Measurements from ENCODE around the gene DUS1L. TPM values are rescaled to one million over a fixed set of nuclear protein-coding genes. Genes with fewer than 3 reads are reported as not detected.

DUS1L gene
- polyA plus RNA-seq, 1 donor from 2014 or later = 55.7 TPM

GRCh38 chr17:82030470-82031302 is 34.9 kb downstream of the DUS1L start:
- peak overlapping the region in 1 of 3 donors; percentile 9 for H3K27ac Mint-ChIP-seq
- H3K9me3 Mint-ChIP-seq = no peaks in the 10 kb centered on the region
- no peaks in the 10 kb centered on the region for H3K27me3 Mint-ChIP-seq
- H3K4me1 Mint-ChIP-seq = peaks cover 1 to 8% (median 7%) of the 10 kb centered on the region in 3 donors
- H3K36me3 Mint-ChIP-seq = peaks cover 1% of the 10 kb centered on the region
- H3K4me3 Mint-ChIP-seq = peak overlapping the region; percentile 77 to 88 (median 84)

DNA sequence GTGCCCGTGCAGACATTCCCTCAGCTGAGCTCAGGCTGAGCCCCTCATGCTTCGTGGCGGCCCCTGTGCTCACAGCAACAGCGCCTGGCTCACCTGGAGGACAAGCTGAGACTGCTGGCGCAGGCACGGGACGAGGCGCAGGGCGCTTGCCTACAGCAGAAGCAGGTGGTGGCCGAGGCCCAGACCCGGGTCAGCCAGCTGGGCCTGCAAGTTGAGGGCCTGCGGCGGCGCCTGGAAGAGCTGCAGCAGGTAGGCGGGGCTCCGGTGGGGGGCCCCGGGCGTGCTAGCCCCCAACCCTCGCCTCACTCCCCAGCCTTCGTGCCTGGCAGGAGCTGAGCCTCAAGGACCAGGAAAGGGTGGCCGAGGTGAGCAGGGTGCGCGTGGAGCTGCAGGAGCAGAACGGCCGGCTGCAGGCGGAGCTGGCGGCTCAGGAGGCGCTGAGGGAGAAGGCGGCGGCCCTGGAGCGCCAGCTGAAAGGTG is 35.6 kb downstream of the DUS1L start:
- Mint-ChIP-seq H3K36me3 (peaks cover 1% of the 10 kb centered on the region), H3K4me1 (peaks cover 0 to 3% (median 2%) of the 10 kb centered on the region in 3 donors), H3K4me3 (peak overlapping the region in 3 of 4 donors; percentile 48 to 79 (median 77)), H3K27me3 (no peaks in the 10 kb centered on the region), H3K9me3 (no peaks in the 10 kb centered on the region), H3K27ac (no peak overlapping the region)

DNA sequence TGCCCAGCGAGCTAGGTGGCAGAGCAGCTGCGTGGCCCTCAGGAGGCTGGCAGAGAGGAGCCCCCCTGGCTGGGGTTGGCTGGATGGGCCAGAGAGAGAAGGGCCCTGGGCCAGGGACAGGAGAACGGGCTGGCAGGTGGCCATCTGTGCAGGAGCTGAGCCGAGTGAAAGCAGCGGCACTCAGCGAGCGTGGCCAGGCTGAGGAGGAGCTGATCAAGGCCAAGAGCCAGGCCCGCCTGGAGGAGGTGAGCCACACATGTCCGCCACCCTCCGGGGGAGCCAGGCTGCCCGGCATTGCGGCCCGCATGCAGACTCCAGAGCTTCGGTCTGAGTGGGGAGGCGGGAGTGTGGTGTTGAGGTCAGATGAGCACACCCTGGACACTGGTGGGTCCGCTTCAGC is 36.2 kb downstream of the DUS1L start:
- H3K27me3 Mint-ChIP-seq = no peaks in the 10 kb centered on the region
- H3K27ac Mint-ChIP-seq = no peak overlapping the region
- peaks cover 1% of the 10 kb centered on the region for H3K36me3 Mint-ChIP-seq
- H3K4me3 Mint-ChIP-seq = peak overlapping the region; percentile 48 to 88 (median 70)
- peaks cover 0 to 1% (median 0%) of the 10 kb centered on the region in 3 donors for H3K4me1 Mint-ChIP-seq
- H3K9me3 Mint-ChIP-seq = no peaks in the 10 kb centered on the region

GRCh38 chr17:82028966-82029365 is 36.6 kb downstream of the DUS1L start:
- no peak overlapping the region for H3K27ac Mint-ChIP-seq
- peaks cover 0 to 1% (median 0%) of the 10 kb centered on the region in 3 donors for H3K4me1 Mint-ChIP-seq
- no peaks in the 10 kb centered on the region for H3K27me3 Mint-ChIP-seq
- H3K9me3 Mint-ChIP-seq = no peaks in the 10 kb centered on the region
- H3K4me3 Mint-ChIP-seq = peak overlapping the region in 2 of 4 donors; percentile 54 to 62
- peaks cover 1% of the 10 kb centered on the region for H3K36me3 Mint-ChIP-seq

GRCh38 chr17:82028246-82028645 is 37.4 kb downstream of the DUS1L start:
- no peaks in the 10 kb centered on the region for H3K9me3 Mint-ChIP-seq
- H3K4me3 Mint-ChIP-seq = no peak overlapping the region
- peaks cover 0 to 4% (median 0%) of the 10 kb centered on the region in 3 donors for H3K4me1 Mint-ChIP-seq
- no peaks in the 10 kb centered on the region for H3K27me3 Mint-ChIP-seq
- H3K36me3 Mint-ChIP-seq = peaks cover 1% of the 10 kb centered on the region
- H3K27ac Mint-ChIP-seq = no peak overlapping the region

DNA sequence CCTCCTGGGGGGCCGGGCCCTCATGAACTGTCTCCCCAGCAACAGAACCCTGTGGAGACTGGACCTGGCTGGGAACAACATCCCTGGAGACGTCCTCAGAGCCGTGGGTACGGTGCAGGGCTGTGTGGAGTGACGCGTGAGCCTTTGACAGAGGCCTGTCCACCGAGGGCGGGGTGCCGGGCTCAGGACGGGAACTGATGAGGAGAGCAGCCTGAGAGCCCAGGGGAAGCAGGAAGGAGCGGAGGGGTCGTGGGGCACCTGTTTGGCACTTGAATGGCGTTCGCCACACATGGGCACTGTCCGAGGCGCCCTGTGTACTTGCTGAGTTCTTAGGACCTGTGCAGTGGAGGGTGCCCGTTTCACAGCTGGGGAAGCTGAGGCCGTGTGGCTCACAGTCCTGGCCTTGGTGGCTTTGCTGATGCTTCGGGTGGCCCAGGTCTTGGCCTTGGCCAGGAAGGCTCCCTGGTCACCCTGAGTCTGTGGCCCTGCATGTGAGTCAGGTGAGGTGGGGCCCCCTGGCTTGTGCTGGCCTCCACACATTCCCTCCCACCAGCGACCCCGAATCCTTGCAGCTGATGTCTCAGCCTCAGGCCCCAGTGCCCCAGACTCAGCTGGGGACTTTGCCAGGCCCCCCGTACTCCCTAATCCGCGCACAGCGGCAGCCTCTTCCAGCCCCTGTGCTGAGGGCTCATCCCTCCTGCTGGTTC is 40.0 kb downstream of the DUS1L start:
- Mint-ChIP-seq H3K9me3 (no peaks in the 10 kb centered on the region), H3K27ac (no peak overlapping the region), H3K4me1 (peaks cover 7 to 11% (median 9%) of the 10 kb centered on the region in 3 donors), H3K27me3 (no peaks in the 10 kb centered on the region), H3K36me3 (peaks cover 1% of the 10 kb centered on the region), H3K4me3 (peak overlapping the region in 2 of 4 donors; percentile 67 to 81)

DNA sequence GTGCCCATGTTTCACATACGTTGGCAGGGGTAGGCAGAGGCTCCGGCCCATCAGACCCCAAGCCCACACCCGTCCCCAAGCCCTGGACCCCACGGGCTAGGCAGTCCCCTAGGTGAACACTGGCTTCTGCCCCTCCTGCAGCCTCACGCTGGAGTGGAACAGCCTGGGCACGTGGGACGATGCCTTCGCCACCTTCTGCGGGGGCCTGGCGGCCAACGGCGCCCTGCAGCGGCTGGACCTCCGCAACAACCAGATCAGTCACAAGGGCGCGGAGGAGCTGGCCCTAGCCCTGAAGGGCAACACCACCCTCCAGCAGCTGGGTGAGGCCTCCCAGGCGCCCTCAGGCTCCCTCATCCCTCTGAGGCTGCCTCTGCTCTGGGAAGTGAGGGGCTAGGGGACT is 40.7 kb downstream of the DUS1L start:
- Mint-ChIP-seq H3K9me3 (no peaks in the 10 kb centered on the region), H3K4me1 (peaks cover 7 to 10% (median 9%) of the 10 kb centered on the region in 3 donors), H3K27me3 (no peaks in the 10 kb centered on the region), H3K36me3 (peaks cover 1% of the 10 kb centered on the region), H3K27ac (no peak overlapping the region), H3K4me3 (no peak overlapping the region)

DNA sequence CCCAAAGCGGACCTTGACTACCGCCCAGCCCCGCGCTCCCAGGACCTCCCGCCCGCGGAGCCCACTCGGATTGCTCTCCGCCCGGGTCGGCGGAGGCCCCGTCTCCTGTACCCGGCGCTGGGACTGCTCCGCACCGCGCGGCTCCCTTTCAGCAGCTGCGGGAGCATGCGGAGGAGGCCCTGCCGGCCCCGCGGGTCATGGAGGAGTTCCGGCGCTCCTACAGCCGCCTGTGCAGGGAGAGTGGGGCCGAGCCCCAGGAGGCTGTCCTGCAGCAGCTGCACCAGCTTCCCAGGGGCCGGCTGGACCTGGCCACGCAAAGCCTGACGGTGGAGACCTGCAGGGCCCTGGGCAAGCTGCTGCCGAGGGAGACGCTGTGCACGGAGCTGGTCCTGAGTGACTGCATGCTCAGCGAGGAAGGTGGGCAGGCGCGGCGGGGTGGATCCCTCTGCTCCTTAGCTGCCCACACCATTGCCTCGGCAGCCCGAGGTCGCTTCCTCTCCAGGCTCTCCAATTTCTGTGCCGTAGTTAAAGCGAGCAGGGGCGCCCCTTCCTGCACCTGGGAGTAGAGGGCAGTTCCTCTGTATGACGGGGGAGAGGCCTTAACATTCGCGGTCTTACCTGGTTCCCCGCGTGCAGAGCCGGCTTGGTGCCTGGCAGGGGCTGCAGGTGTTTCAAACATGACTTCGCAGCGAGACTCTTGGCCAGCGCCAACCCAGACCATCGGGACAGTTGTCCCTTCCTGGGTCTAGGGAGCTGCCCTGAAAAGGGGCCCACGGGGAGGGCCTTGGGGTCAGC is 42.0 kb downstream of the DUS1L start:
- Mint-ChIP-seq H3K4me3 (peak overlapping the region; percentile 80 to 89 (median 86)), H3K9me3 (no peaks in the 10 kb centered on the region), H3K27me3 (no peaks in the 10 kb centered on the region), H3K4me1 (peaks cover 7 to 10% (median 9%) of the 10 kb centered on the region in 3 donors), H3K27ac (peak overlapping the region in 2 of 3 donors; percentile 64), H3K36me3 (peaks cover 1% of the 10 kb centered on the region)

DNA sequence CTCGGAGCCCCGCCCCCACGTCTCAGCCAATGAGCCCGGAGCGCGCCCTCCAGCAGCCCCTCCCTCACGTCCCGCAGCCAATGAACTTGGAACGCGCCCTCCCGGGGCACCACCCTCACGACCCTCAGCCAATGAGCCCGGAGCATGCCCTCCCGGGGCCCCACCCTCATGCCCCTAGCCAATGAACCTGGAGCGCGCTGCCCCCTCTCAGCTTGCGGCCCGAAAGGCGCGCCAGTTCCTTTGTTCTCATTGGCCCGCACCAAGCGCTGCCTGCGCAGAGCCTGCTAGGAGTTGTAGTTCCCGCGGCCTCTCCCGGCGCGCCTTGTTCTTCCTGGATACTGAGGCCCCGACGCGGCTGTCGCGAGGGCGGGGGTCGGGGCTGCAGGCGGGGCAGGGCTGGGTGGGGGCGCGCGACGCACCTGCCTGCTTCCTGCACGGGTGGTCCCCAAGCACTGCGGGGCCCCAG is 42.6 kb downstream of the DUS1L start, which contains the start of gene LRRC45:
Gene LRRC45 (plus strand): TSS at position 325 of the 466 bp plus-strand sequence. CDS start 339 bp downstream, outside the sequence.
- Mint-ChIP-seq H3K27ac (peak within 1 kb of the TSS; percentile 64 to 86 (median 64)), H3K27me3 (no peaks in the 10 kb centered on the region), H3K9me3 (no peaks in the 10 kb centered on the region), H3K4me3 (peak within 1 kb of the TSS; percentile 84 to 94 (median 90)), H3K4me1 (peaks cover 7 to 10% (median 9%) of the 10 kb centered on the region in 3 donors), H3K36me3 (peaks cover 1% of the 10 kb centered on the region)

DNA sequence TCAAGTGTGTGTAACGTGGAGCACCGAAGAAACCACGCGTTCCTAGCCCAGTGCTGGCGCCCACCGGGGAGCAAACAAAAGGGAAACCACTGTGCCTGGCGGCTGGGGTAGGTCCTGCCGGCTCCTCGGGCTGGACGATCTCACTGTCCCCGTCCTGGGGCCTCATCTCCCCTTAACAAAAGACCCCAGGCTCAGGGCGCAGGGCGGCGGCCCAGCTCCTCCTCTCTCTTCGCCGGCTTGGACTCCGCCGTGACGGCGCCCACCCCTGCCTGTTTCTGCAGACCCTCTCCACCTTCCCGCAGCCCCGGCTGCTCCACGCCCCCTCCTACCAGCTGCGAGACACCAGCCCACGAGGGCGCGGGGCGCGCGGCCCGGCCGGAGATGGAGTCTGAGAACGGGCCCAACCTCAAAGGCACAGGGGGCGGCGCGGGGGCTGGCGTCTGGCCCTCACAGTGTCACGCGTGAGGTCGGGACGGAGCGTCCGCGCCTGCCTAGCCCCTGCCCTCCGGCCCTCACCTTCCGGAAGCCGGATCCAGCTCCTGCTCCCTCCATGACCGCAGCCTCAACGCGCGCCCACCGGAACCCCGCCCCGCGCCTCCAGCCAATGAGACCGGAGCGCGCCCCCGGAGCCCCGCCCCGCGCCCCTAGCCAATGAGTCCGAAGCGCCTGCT is 43.2 kb downstream of the DUS1L start, which contains the start of gene CENPX:
Gene CENPX (minus strand): TSS at position 569 of the 671 bp plus-strand sequence. CDS start 17 bp downstream, at position 552.
- Mint-ChIP-seq H3K9me3 (no peaks in the 10 kb centered on the region), H3K27me3 (no peaks in the 10 kb centered on the region), H3K27ac (peak within 1 kb of the TSS; percentile 64 to 86 (median 79)), H3K4me1 (peaks cover 7 to 10% (median 9%) of the 10 kb centered on the region in 3 donors), H3K4me3 (peak within 1 kb of the TSS; percentile 84 to 94 (median 90)), H3K36me3 (peaks cover 1% of the 10 kb centered on the region)

DNA sequence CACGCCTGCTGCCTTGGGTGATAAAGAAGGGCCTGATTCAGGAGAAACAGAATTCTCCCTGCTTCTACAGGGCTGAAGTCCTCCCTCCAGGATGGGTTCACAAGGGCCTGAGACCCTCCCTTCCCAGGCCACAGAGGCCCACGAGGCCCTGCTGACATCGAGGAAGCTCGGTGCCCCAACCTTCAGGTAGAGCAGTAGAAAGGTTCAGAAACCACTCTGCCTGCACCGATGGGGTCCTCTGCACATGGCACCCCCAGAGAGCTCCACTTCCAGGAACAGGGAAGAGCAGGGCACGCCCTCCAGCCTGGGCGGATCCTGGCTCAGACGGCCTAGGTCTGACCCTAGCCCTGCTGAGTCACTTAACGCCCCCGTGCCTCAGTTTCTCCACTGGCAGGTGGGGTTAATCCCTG is 43.7 kb downstream of the DUS1L start:
- Mint-ChIP-seq H3K27me3 (no peaks in the 10 kb centered on the region), H3K4me1 (peaks cover 7 to 10% (median 9%) of the 10 kb centered on the region in 3 donors), H3K9me3 (no peaks in the 10 kb centered on the region), H3K27ac (peak overlapping the region in 1 of 3 donors; percentile 79), H3K36me3 (peaks cover under 1% of the 10 kb centered on the region), H3K4me3 (peak overlapping the region; percentile 84 to 94 (median 90))

GRCh38 chr17:82021107-82021899 is 44.3 kb downstream of the DUS1L start:
- H3K27me3 Mint-ChIP-seq = no peaks in the 10 kb centered on the region
- H3K27ac Mint-ChIP-seq = peak overlapping the region in 1 of 3 donors; percentile 79
- H3K4me3 Mint-ChIP-seq = peak overlapping the region; percentile 84 to 94 (median 90)
- peaks cover 7 to 10% (median 9%) of the 10 kb centered on the region in 3 donors for H3K4me1 Mint-ChIP-seq
- H3K36me3 Mint-ChIP-seq = no peaks in the 10 kb centered on the region
- no peaks in the 10 kb centered on the region for H3K9me3 Mint-ChIP-seq

GRCh38 chr17:82020572-82021106 is 45.0 kb downstream of the DUS1L start:
- Mint-ChIP-seq H3K9me3 (no peaks in the 10 kb centered on the region), H3K27ac (no peak overlapping the region), H3K4me1 (peaks cover 7 to 10% (median 9%) of the 10 kb centered on the region in 3 donors), H3K27me3 (no peaks in the 10 kb centered on the region), H3K4me3 (peak overlapping the region in 1 of 4 donors; percentile 33), H3K36me3 (no peaks in the 10 kb centered on the region)

All from IgD-negative memory B cell (primary cell).